GM12878 (cell line): ENCODE measurements around the gene EPB41L4A. TPM values are rescaled to one million over a fixed set of nuclear protein-coding genes. Genes with fewer than 3 reads are reported as not detected.

Experiments used
- ATAC-seq: fragments of 200-7000 bp; cut with Tn5 transposase; 3 replicates; pipeline ENCODE4 v1.9.1; 2020; ENCODE audit warnings: mild to moderate bottlenecking, moderate library complexity
- BruUV-seq: library from RNA; stranded (reverse); fragments of 400-500 nt; replicated peaks from 2 replicates; lab custom pipeline; 2021; lab: Mats Ljungman, UMichigan
- CTCF ChIA-PET: fragments of 300-600 bp; sonication (Branson Sonifier 250); formaldehyde crosslinking; extraction: SDS; loops from one replicate; lab custom pipeline; 2021; ENCODE audit warnings: inconsistent platforms; lab: Yijun Ruan, JAX
- POLR2A ChIA-PET: fragments of 350-600 bp; formaldehyde crosslinking; extraction: SDS; loops from one replicate; lab custom pipeline; 2021; ENCODE audit warnings: inconsistent platforms; lab: Charles Lee
- RAD21 ChIA-PET: fragments of 300-600 bp; sonication (Branson Sonifier 250); formaldehyde crosslinking; loops from one replicate; lab custom pipeline; 2023; ENCODE audit warnings: antibody characterized with exemption; ENCODE audit not compliant: unreplicated experiment; lab: Charles Lee
- SMC1A ChIA-PET: fragments of 300-600 bp; sonication (Branson Sonifier 250); formaldehyde crosslinking; loops from one replicate; lab custom pipeline; 2023; ENCODE audit not compliant: unreplicated experiment, uncharacterized antibody; lab: Charles Lee
- DNase-seq: peaks from one replicate; pipeline ENCODE4 v3.0.0-alpha.2; 2011; ENCODE audit warnings: low read depth, low spot score
- FAIRE-seq: peaks from 3 replicates; lab custom pipeline; 2011; peaks lifted over from hg19 to GRCh38; lab: Jason Lieb, UNC
- H2AFZ ChIP-seq: 2 replicates; pipeline ENCODE4 v1.6.0; 2011; ENCODE audit warnings: low read depth, low read length, control low read depth; ENCODE audit not compliant: control insufficient read depth
- H3K27ac ChIP-seq: 2 replicates; pipeline ENCODE4 v1.5.1; 2011; ENCODE audit warnings: control low read depth; ENCODE audit not compliant: control insufficient read depth, insufficient read depth
- H3K27me3 ChIP-seq, 2 experiments: replicated peaks in 1 of 2; 2 replicates each; pipeline versions ENCODE4 v1.6.0 to v1.6.1; 2011; ENCODE audit warnings: low read length in 1 of 2; ENCODE audit not compliant: control insufficient read depth in 2 of 2, insufficient read depth in 2 of 2
- H3K36me3 ChIP-seq, 2 experiments: 2 replicates each; pipeline ENCODE4 v1.5.1; 2011; ENCODE audit warnings: low read length in 1 of 2; ENCODE audit not compliant: control insufficient read depth in 2 of 2, insufficient read depth in 2 of 2
- H3K4me1 ChIP-seq: 2 replicates; pipeline ENCODE4 v1.6.1; 2011; ENCODE audit warnings: mild to moderate bottlenecking, low read length, moderate library complexity, mixed read lengths; ENCODE audit not compliant: control insufficient read depth, insufficient read depth
- H3K4me2 ChIP-seq: 2 replicates; pipeline ENCODE4 v1.6.0; 2011; ENCODE audit warnings: control low read depth; ENCODE audit not compliant: control insufficient read depth, insufficient read depth
- H3K4me3 ChIP-seq: fragments of 200-600 bp; sonication (generic); 2 replicates; pipeline ENCODE4 v1.5.1; 2016
- H3K79me2 ChIP-seq: 2 replicates; pipeline ENCODE4 v1.6.0; 2011; ENCODE audit warnings: low read length; ENCODE audit not compliant: control insufficient read depth, insufficient read depth
- H3K9ac ChIP-seq: 2 replicates; pipeline ENCODE4 v1.8.0; 2011; ENCODE audit warnings: low read length, control low read depth, mixed read lengths; ENCODE audit not compliant: control insufficient read depth, insufficient read depth
- H3K9me3 ChIP-seq: replicated peaks from 3 replicates; pipeline ENCODE4 v1.5.1; 2011; ENCODE audit warnings: mild to moderate bottlenecking, low read length; ENCODE audit not compliant: control insufficient read depth, insufficient read depth
- H4K20me1 ChIP-seq: 2 replicates; pipeline ENCODE4 v1.6.0; 2011; ENCODE audit not compliant: control insufficient read depth, insufficient read depth
- CHD2 ChIP-seq: IDR thresholded peaks from 2 replicates; pipeline ENCODE4 v1.6.1; 2011; ENCODE audit warnings: low read depth, low read length, improper control_type of control experiment, borderline replicate concordance
- CREB1 ChIP-seq: IDR thresholded peaks from 2 replicates; pipeline ENCODE4 v1.6.1; 2012; ENCODE audit warnings: low read depth, mild to moderate bottlenecking, inconsistent platforms
- EED ChIP-seq: sonication (generic); IDR thresholded peaks from 2 replicates; pipeline ENCODE4 v1.6.1; 2016; ENCODE audit warnings: antibody characterized with exemption, low read depth
- GABPA ChIP-seq: IDR thresholded peaks from 2 replicates; pipeline ENCODE4 v1.6.1; 2014; ENCODE audit warnings: antibody characterized with exemption, low read depth, mild to moderate bottlenecking, inconsistent platforms
- IKZF1 ChIP-seq: fragments of 450-650 bp; conservative IDR thresholded peaks from 2 replicates; pipeline ENCODE4 v1.6.1; 2017; ENCODE audit warnings: antibody characterized with exemption, mild to moderate bottlenecking
- RB1 ChIP-seq: fragments of 450-650 bp; formaldehyde crosslinking; IDR thresholded peaks from 2 replicates; pipeline ENCODE4 v1.6.1; 2017; ENCODE audit warnings: mild to moderate bottlenecking, borderline replicate concordance
- STAT1 ChIP-seq: fragments of 450-650 bp; conservative IDR thresholded peaks from 2 replicates; pipeline ENCODE4 v1.6.1; 2014; ENCODE audit warnings: antibody characterized with exemption, mild to moderate bottlenecking
- ZBED1 ChIP-seq: IDR thresholded peaks from 2 replicates; pipeline ENCODE4 v1.6.1; 2016; ENCODE audit warnings: borderline replicate concordance
- WGBS: methylation state at CpG from one replicate; pipeline ENCODE4 v1.1.6; 2016; ENCODE audit warnings: low lambda C conversion rate; ENCODE audit not compliant: insufficient replicate concordance, insufficient coverage; ENCODE audit errors: missing lambda C conversion rate; 5-methylcytosine and 5-hydroxymethylcytosine counted together
- in situ Hi-C: fragments of 300-500 bp; cut with MboI; formaldehyde crosslinking; loops from 9 replicates; pipeline ENCODE4 v1.14.3; 2018; ENCODE audit warnings: mixed read lengths
- intact Hi-C: fragments of 100-400 bp; cut with micrococcal nuclease; formaldehyde crosslinking; loops from one replicate; pipeline ENCODE4 v1.14.2; 2022; ENCODE audit not compliant: unreplicated experiment
- polyA plus RNA-seq, 11 experiments: library from polyadenylated mRNA; depleted of rRNA in 4 of 11; unstranded in 6 of 11; stranded (reverse) in 5 of 11; fragments of >200 nt; fragmentation: Nextera tagmentation in 4 of 11; fragmentation: Illumina TruSeq in 1 of 11; extraction: Ambion mirVana in 4 of 11; extraction: Trizol in 1 of 11; gene quantifications; 1 replicate in 1 of 11; 2 replicates in 10 of 11; pipeline versions ENCODE4 v1.2.1 to v1.2.3, GENCODE V29; 2011 to 2016; ENCODE audit warnings: inconsistent platforms in 2 of 11, missing spikeins in 2 of 11, low read depth in 1 of 11
- total RNA-seq, 4 experiments: library from RNA; depleted of rRNA in 3 of 4; stranded (reverse); fragments of >200 nt in 3 of 4; fragmentation: Illumina TruSeq in 1 of 4; extraction: Trizol in 1 of 4; gene quantifications; 2 replicates each; pipeline versions ENCODE4 v1.2.1 to v1.2.3, GENCODE V29; 2013 to 2021
- TF ChIP-seq, protein P1 (sequence below): fragments of 450-650 bp; formaldehyde crosslinking; IDR thresholded peaks from 2 replicates; pipeline ENCODE4 v1.4.0; 2020; ENCODE audit warnings: mild to moderate bottlenecking, moderate library complexity
- TF ChIP-seq, protein P2 (sequence below): fragments of 450-650 bp; IDR thresholded peaks from 2 replicates; pipeline ENCODE4 v1.6.1; 2017; ENCODE audit warnings: mild to moderate bottlenecking, low read depth, inconsistent platforms; ENCODE audit not compliant: poor library complexity, severe bottlenecking
- TF ChIP-seq, protein P3 (sequence below): fragments of 450-650 bp; IDR thresholded peaks from 2 replicates; pipeline ENCODE4 v1.6.1; 2018; ENCODE audit warnings: mild to moderate bottlenecking, low read depth, moderate library complexity; ENCODE audit not compliant: partially characterized antibody

EPB41L4A gene
- total and polyA plus RNA-seq, 10 of the 15 experiments (the other 5 are each of a cell fraction or from before 2014, with no cell fraction given): 0.10 to 0.67 (median 0.30) TPM

DNA sequence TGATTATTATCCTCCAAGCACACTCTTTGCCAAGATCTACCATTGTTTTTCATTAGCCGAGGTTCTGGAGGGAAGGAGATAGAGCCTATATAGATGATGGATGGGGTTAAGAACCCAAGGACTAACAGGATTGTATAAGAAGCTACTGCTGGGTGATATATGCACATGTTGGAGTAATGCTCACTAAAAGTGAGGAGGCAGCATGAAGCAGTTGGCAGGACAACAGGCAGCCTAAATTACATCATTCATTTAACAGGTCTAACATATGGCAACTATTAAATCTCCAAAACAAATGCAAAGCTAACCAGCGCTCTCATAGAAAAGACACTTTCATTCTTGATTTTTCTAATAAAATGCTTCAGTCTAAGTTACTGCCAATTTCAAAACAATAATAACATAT lies 293.2 kb downstream of the EPB41L4A start (continued):
- TF ChIP-seq, protein P1, sequence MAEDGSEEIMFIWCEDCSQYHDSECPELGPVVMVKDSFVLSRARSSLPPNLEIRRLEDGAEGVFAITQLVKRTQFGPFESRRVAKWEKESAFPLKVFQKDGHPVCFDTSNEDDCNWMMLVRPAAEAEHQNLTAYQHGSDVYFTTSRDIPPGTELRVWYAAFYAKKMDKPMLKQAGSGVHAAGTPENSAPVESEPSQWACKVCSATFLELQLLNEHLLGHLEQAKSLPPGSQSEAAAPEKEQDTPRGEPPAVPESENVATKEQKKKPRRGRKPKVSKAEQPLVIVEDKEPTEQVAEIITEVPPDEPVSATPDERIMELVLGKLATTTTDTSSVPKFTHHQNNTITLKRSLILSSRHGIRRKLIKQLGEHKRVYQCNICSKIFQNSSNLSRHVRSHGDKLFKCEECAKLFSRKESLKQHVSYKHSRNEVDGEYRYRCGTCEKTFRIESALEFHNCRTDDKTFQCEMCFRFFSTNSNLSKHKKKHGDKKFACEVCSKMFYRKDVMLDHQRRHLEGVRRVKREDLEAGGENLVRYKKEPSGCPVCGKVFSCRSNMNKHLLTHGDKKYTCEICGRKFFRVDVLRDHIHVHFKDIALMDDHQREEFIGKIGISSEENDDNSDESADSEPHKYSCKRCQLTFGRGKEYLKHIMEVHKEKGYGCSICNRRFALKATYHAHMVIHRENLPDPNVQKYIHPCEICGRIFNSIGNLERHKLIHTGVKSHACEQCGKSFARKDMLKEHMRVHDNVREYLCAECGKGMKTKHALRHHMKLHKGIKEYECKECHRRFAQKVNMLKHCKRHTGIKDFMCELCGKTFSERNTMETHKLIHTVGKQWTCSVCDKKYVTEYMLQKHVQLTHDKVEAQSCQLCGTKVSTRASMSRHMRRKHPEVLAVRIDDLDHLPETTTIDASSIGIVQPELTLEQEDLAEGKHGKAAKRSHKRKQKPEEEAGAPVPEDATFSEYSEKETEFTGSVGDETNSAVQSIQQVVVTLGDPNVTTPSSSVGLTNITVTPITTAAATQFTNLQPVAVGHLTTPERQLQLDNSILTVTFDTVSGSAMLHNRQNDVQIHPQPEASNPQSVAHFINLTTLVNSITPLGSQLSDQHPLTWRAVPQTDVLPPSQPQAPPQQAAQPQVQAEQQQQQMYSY (CRISPR knock-in tag): no peak
- TF ChIP-seq RB1: no peak
- no peak for TF ChIP-seq STAT1
- TF ChIP-seq CREB1: no peak
- TF ChIP-seq IKZF1: no peak
- TF ChIP-seq, protein P2, sequence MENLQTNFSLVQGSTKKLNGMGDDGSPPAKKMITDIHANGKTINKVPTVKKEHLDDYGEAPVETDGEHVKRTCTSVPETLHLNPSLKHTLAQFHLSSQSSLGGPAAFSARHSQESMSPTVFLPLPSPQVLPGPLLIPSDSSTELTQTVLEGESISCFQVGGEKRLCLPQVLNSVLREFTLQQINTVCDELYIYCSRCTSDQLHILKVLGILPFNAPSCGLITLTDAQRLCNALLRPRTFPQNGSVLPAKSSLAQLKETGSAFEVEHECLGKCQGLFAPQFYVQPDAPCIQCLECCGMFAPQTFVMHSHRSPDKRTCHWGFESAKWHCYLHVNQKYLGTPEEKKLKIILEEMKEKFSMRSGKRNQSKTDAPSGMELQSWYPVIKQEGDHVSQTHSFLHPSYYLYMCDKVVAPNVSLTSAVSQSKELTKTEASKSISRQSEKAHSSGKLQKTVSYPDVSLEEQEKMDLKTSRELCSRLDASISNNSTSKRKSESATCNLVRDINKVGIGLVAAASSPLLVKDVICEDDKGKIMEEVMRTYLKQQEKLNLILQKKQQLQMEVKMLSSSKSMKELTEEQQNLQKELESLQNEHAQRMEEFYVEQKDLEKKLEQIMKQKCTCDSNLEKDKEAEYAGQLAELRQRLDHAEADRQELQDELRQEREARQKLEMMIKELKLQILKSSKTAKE: no peak
- no peak for TF ChIP-seq GABPA

DNA sequence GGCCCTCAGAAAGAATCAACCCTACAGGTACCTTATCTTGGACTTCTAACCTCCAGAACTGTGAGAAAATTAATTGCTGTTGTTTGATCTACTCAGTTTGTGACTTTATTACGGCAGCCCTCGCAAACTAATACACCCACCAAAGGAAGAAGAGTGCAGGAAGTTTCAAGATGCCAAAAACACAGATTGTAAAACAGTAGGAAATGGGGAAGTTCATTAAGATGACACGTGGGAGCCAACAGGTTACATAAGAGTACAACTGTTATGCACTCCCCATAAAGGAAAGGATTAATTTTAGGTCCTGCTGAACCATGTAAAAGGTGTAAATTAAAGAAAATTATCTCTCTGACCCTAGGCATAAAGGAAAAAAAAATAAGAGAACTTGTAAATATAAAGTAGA lies 294.3 kb downstream of the EPB41L4A start:
- ChIA-PET SMC1A (no interaction called here), POLR2A (no interaction called here), RAD21 (no interaction called here), CTCF (no interaction called here)
- H3K9ac ChIP-seq: no peak overlapping the region
- no peaks in the 10 kb centered on the region for H3K27me3 ChIP-seq
- no peak overlapping the region for H3K27ac ChIP-seq
- no peak overlapping the region for H3K4me3 ChIP-seq
- H3K79me2 ChIP-seq: no peaks in the 10 kb centered on the region
- H4K20me1 ChIP-seq: no peaks in the 10 kb centered on the region
- H3K9me3 ChIP-seq: peaks cover 10% of the 10 kb centered on the region; the same call in 2 of the 3 replicates
- no peaks in the 10 kb centered on the region for H3K36me3 ChIP-seq
- BruUV-seq: no TSS peak
- in situ Hi-C loops (no loop called here), intact Hi-C loops (no loop called here)
- 31% methylated on average over 3 of the region's 3 CpGs for WGBS
- H3K4me2 ChIP-seq: no peak overlapping the region
- DNase-seq: no peak
- H2AFZ ChIP-seq: no peak overlapping the region
- ATAC-seq: no peak
- FAIRE-seq: no peak
- no peaks in the 10 kb centered on the region; the same call in 1 of the 2 replicates for H3K4me1 ChIP-seq
- TF ChIP-seq, protein P3, sequence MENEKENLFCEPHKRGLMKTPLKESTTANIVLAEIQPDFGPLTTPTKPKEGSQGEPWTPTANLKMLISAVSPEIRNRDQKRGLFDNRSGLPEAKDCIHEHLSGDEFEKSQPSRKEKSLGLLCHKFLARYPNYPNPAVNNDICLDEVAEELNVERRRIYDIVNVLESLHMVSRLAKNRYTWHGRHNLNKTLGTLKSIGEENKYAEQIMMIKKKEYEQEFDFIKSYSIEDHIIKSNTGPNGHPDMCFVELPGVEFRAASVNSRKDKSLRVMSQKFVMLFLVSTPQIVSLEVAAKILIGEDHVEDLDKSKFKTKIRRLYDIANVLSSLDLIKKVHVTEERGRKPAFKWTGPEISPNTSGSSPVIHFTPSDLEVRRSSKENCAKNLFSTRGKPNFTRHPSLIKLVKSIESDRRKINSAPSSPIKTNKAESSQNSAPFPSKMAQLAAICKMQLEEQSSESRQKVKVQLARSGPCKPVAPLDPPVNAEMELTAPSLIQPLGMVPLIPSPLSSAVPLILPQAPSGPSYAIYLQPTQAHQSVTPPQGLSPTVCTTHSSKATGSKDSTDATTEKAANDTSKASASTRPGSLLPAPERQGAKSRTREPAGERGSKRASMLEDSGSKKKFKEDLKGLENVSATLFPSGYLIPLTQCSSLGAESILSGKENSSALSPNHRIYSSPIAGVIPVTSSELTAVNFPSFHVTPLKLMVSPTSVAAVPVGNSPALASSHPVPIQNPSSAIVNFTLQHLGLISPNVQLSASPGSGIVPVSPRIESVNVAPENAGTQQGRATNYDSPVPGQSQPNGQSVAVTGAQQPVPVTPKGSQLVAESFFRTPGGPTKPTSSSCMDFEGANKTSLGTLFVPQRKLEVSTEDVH: no peak
- no peak for TF ChIP-seq EED
- no peak for TF ChIP-seq ZBED1
- TF ChIP-seq CHD2: no peak
